Endothelial cell of umbilical vein (primary cell): ENCODE results near the gene DPP7. TPM values are rescaled to one million over a fixed set of nuclear protein-coding genes. Genes with fewer than 3 reads are reported as not detected.

Experiments
- BruUV-seq: library from RNA; stranded (reverse); fragments of 400-500 nt; replicated peaks from 2 replicates; lab custom pipeline; 2021; lab: Mats Ljungman, UMichigan
- CTCF ChIA-PET: fragments of 300-600, 350-600 bp; sonication (Branson Sonifier 250); formaldehyde crosslinking; loops from one replicate; lab custom pipeline; 2021; ENCODE audit warnings: antibody characterized with exemption, inconsistent platforms; lab: Charles Lee
- POLR2A ChIA-PET: fragments of 300-600, 350-600 bp; sonication (Branson Sonifier 250); formaldehyde crosslinking; loops from one replicate; lab custom pipeline; 2021; ENCODE audit warnings: antibody characterized with exemption, inconsistent platforms; lab: Charles Lee
- DNase-seq: peaks from one replicate; pipeline ENCODE4 v3.0.0-alpha.2; 2011; ENCODE audit warnings: low read depth, low spot score
- FAIRE-seq: peaks from 2 replicates; lab custom pipeline; 2011; peaks lifted over from hg19 to GRCh38; lab: Jason Lieb, UNC
- H2AFZ ChIP-seq: 2 replicates; pipeline ENCODE4 v1.6.0; 2012; ENCODE audit warnings: low read depth, low read length, control low read depth, inconsistent platforms
- H3K27ac ChIP-seq: 2 replicates; pipeline ENCODE4 v1.5.1; 2011; ENCODE audit warnings: low read depth, mild to moderate bottlenecking, control low read depth, low read length, moderate library complexity; ENCODE audit not compliant: insufficient read depth
- H3K27me3 ChIP-seq, 2 experiments: 2 replicates each; pipeline versions ENCODE4 v1.6.0 to v1.6.1; 2011; ENCODE audit warnings: low read length in 2 of 2, mixed read lengths in 1 of 2; ENCODE audit not compliant: control insufficient read depth in 2 of 2, insufficient read depth in 2 of 2
- H3K36me3 ChIP-seq, 2 experiments: 2 replicates in 1 of 2; 3 replicates in 1 of 2; pipeline ENCODE4 v1.5.1; 2011; ENCODE audit warnings: low read length in 2 of 2, mild to moderate bottlenecking in 1 of 2, moderate library complexity in 1 of 2; ENCODE audit not compliant: control insufficient read depth in 2 of 2, insufficient read depth in 2 of 2; ENCODE audit errors: extremely low read depth in 1 of 2
- H3K4me1 ChIP-seq: 3 replicates; pipeline ENCODE4 v1.5.1; 2011; ENCODE audit warnings: mild to moderate bottlenecking, low read length; ENCODE audit not compliant: control insufficient read depth, insufficient read depth; ENCODE audit errors: extremely low read depth
- H3K4me2 ChIP-seq: 2 replicates; pipeline ENCODE4 v1.6.1; 2011; ENCODE audit warnings: low read length, control low read depth, mixed read lengths; ENCODE audit not compliant: insufficient read depth
- H3K4me3 ChIP-seq, 3 experiments: fragments of 200-600 bp in 1 of 3; sonication (generic), shearing (Covaris generic) in 1 of 3; replicated peaks in 1 of 3; 2 replicates each; pipeline ENCODE4 v1.5.1; 2011 to 2016; ENCODE audit warnings: control low read depth in 3 of 3, low read length in 3 of 3, mild to moderate bottlenecking in 2 of 3, inconsistent platforms in 1 of 3, low read depth in 1 of 3, moderate library complexity in 1 of 3; ENCODE audit not compliant: insufficient read depth in 1 of 3
- H3K79me2 ChIP-seq: 2 replicates; pipeline ENCODE4 v1.6.0; 2012; ENCODE audit warnings: low read length, inconsistent platforms; ENCODE audit not compliant: control insufficient read depth, insufficient read depth
- H3K9ac ChIP-seq: replicated peaks from 2 replicates; pipeline ENCODE3; 2011; ENCODE audit warnings: low read length, control low read depth; ENCODE audit not compliant: insufficient read depth; ENCODE audit errors: extremely low read depth
- H3K9me1 ChIP-seq: replicated peaks from 3 replicates; pipeline ENCODE4 v1.6.0; 2011; ENCODE audit warnings: mild to moderate bottlenecking, low read length; ENCODE audit not compliant: control insufficient read depth, insufficient read depth; ENCODE audit errors: extremely low read depth
- H3K9me3 ChIP-seq: replicated peaks from 2 replicates; pipeline ENCODE4 v1.5.1; 2012; ENCODE audit warnings: low read length, inconsistent platforms; ENCODE audit not compliant: control insufficient read depth, insufficient read depth
- H4K20me1 ChIP-seq: replicated peaks from 2 replicates; pipeline ENCODE3; 2011; ENCODE audit warnings: mild to moderate bottlenecking, low read length; ENCODE audit not compliant: control insufficient read depth, insufficient read depth; ENCODE audit errors: extremely low read depth
- EZH2 ChIP-seq: IDR thresholded peaks from 2 replicates; pipeline ENCODE4 v1.6.1; 2012; ENCODE audit warnings: borderline replicate concordance, low read depth, mild to moderate bottlenecking, moderate library complexity, low read length, inconsistent platforms; ENCODE audit not compliant: severe bottlenecking
- FOS ChIP-seq: IDR thresholded peaks from 2 replicates; pipeline ENCODE4 v1.6.1; 2011; ENCODE audit warnings: mild to moderate bottlenecking, low read length, moderate library complexity, borderline replicate concordance; ENCODE audit not compliant: insufficient read depth
- GATA2 ChIP-seq: IDR thresholded peaks from 2 replicates; pipeline ENCODE4 v1.7.0; 2011; ENCODE audit warnings: low read depth, mild to moderate bottlenecking, moderate library complexity, mixed read lengths, low read length; ENCODE audit not compliant: insufficient read length, insufficient read depth
- JUN ChIP-seq: IDR thresholded peaks from 2 replicates; pipeline ENCODE4 v1.6.1; 2011; ENCODE audit warnings: borderline replicate concordance, low read depth; ENCODE audit not compliant: insufficient read length, insufficient read depth
- MYC ChIP-seq: IDR thresholded peaks from one replicate; pipeline ENCODE4 v1.6.1; 2011; ENCODE audit warnings: mild to moderate bottlenecking, low read depth, low read length
- POLR2A ChIP-seq: IDR thresholded peaks from 2 replicates; pipeline ENCODE4 v1.6.1; 2012; ENCODE audit warnings: low read depth, mild to moderate bottlenecking, control low read depth, low read length
- POLR2AphosphoS5 ChIP-seq: IDR thresholded peaks from 2 replicates; pipeline ENCODE4 v1.6.1; 2012; ENCODE audit warnings: low read depth, mild to moderate bottlenecking, control low read depth, low read length, moderate library complexity; ENCODE audit not compliant: insufficient read depth
- dilution Hi-C: fragments of 300-500 bp; cut with MboI; formaldehyde crosslinking; loops from one replicate; pipeline ENCODE4 v1.15.0; 2019; ENCODE audit warnings: low sequenced_read_pairs; ENCODE audit not compliant: extremely low pct_ligation_motif_present
- intact Hi-C: fragments of 100-400 bp; cut with micrococcal nuclease; formaldehyde crosslinking; loops from one replicate; pipeline ENCODE4 v1.10.0; 2022
- polyA plus RNA-seq, 4 experiments: library from polyadenylated mRNA; depleted of rRNA in 3 of 4; stranded (reverse) in 3 of 4; unstranded in 1 of 4; fragments of >200 nt; gene quantifications; 2 replicates each; pipeline versions ENCODE4 v1.2.1 to v1.2.3, GENCODE V29; 2011 to 2012; ENCODE audit warnings: missing spikeins in 1 of 4
- total RNA-seq: library from RNA; stranded (reverse); gene quantifications from 2 replicates; pipeline ENCODE4 v1.2.3, GENCODE V29; 2021
- TF ChIP-seq, protein P1 (sequence below): IDR thresholded peaks from 2 replicates; pipeline ENCODE4 v1.6.1; 2011; ENCODE audit not compliant: insufficient read depth, insufficient read length
- TF ChIP-seq, protein P2 (sequence below), 2 donors: IDR thresholded peaks; 1 replicate in 1 of 2; 2 replicates in 1 of 2; pipeline ENCODE4 v1.5.1; 2011; ENCODE audit warnings: low read length in 2 of 2, mild to moderate bottlenecking in 2 of 2, moderate library complexity in 2 of 2, control low read depth in 1 of 2, inconsistent platforms in 1 of 2, low read depth in 1 of 2; ENCODE audit not compliant: insufficient read depth in 1 of 2; ENCODE audit errors: extremely low read depth in 1 of 2

DPP7 gene
- total and polyA plus RNA-seq, 2 donors (not counting 3 experiments of a cell fraction or from before 2014, with no cell fraction given) = 149 to 200 TPM

DNA sequence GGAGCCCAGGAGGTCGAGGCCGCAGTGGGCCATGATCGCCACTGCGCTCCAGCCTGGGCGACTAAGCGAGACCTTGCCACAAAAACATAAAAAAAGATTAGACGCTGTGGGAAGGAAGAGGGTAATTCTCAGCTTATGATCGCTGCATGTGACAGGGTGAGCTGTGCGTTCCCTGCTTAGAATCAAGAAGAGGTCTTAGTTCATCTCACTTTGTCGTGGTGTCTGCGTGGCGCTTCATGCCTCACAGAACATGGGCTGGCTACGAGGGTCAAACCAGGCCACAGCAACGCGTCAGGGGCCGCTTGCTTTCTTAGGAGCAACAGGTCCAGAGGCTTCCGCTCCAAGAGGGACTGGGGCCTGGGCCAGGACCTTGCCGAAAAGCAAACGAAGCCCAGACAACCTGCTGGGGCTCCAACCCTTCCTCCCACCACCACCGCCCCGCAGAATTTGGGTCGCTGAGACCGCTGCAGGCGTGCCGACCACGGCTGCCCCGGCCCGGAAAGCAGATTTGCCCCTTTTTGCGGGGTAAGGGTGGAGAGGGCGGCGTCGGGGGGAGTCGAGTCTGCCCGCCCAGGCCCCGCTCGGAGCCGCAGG lies 14.4 kb upstream of the DPP7 start:
- peak overlapping the region; percentile 39 to 63 (median 51) for H3K4me3 ChIP-seq
- peaks cover 26% of the 10 kb centered on the region for H3K4me1 ChIP-seq
- dilution Hi-C loops (no loop called here), intact Hi-C loops (loop anchor here (1.0 kb wide), 1 partner anchor 71 kb away; the partner anchor contains the start of gene TPRN)
- no peaks in the 10 kb centered on the region for H4K20me1 ChIP-seq
- no peaks in the 10 kb centered on the region for H3K9me1 ChIP-seq
- ChIA-PET CTCF (interaction anchor here (0.9 to 3.3 kb wide), 9 partner anchors 8 to 108 kb away, joined by 3 to 17 read pairs (median 6); partner anchors contain the start of genes GRIN1 and RNF224), POLR2A (interaction anchor here (0.9 to 1.1 kb wide), 4 partner anchors 72 to 112 kb away, joined by 3 to 9 read pairs (median 6); partner anchors contain the start of genes NPDC1, TPRN and TUBB4B)
- H3K27ac ChIP-seq = peak overlapping the region; percentile 10
- peaks cover 20% of the 10 kb centered on the region for H3K79me2 ChIP-seq
- TF ChIP-seq JUN = no peak
- TF ChIP-seq GATA2 = no peak
- no peak for TF ChIP-seq POLR2A
- no peak for TF ChIP-seq FOS
- no peak for TF ChIP-seq POLR2AphosphoS5
- TF ChIP-seq, protein P1, sequence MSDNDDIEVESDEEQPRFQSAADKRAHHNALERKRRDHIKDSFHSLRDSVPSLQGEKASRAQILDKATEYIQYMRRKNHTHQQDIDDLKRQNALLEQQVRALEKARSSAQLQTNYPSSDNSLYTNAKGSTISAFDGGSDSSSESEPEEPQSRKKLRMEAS = no peak
- no peak for TF ChIP-seq EZH2
- TF ChIP-seq, protein P2, sequence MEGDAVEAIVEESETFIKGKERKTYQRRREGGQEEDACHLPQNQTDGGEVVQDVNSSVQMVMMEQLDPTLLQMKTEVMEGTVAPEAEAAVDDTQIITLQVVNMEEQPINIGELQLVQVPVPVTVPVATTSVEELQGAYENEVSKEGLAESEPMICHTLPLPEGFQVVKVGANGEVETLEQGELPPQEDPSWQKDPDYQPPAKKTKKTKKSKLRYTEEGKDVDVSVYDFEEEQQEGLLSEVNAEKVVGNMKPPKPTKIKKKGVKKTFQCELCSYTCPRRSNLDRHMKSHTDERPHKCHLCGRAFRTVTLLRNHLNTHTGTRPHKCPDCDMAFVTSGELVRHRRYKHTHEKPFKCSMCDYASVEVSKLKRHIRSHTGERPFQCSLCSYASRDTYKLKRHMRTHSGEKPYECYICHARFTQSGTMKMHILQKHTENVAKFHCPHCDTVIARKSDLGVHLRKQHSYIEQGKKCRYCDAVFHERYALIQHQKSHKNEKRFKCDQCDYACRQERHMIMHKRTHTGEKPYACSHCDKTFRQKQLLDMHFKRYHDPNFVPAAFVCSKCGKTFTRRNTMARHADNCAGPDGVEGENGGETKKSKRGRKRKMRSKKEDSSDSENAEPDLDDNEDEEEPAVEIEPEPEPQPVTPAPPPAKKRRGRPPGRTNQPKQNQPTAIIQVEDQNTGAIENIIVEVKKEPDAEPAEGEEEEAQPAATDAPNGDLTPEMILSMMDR (IDR thresholded peaks at IDR 0.05; ENCODE audit: extremely low read depth in 1 of 2, insufficient read depth in 1 of 2, low read depth in 1 of 2, low read length in 2 of 2) = no peak
- TF ChIP-seq MYC = no peak
- BruUV-seq = TSS peak; percentile 48
- no peaks in the 10 kb centered on the region for H3K36me3 ChIP-seq
- peak overlapping the region; percentile 85 for H2AFZ ChIP-seq
- no peak for DNase-seq
- H3K9me3 ChIP-seq = no peaks in the 10 kb centered on the region
- H3K27me3 ChIP-seq = no peaks in the 10 kb centered on the region
- FAIRE-seq = peak; percentile 49
- H3K4me2 ChIP-seq = peak overlapping the region; percentile 68
- H3K9ac ChIP-seq = peak overlapping the region; percentile 69
